HUES64 (cell line): ENCODE measurements around the gene SLC35D2.
A peak's percentile ranks its signal among the peaks of the same experiment; 100 is the strongest.

Experiments
- H3K27ac ChIP-seq: 2 replicates; pipeline ENCODE4 v1.7.0; 2013; ENCODE audit warnings: low read depth, low read length, inconsistent platforms
- H3K27me3 ChIP-seq: 2 replicates; pipeline ENCODE4 v1.6.1; 2013; ENCODE audit warnings: mild to moderate bottlenecking, low read length; ENCODE audit not compliant: insufficient read depth
- H3K36me3 ChIP-seq: 2 replicates; pipeline ENCODE4 v1.6.1; 2013; ENCODE audit warnings: mild to moderate bottlenecking, low read length; ENCODE audit not compliant: insufficient read depth
- H3K4me1 ChIP-seq: 2 replicates; pipeline ENCODE4 v1.6.1; 2013; ENCODE audit warnings: mild to moderate bottlenecking, low read length, moderate library complexity; ENCODE audit not compliant: insufficient read depth
- H3K4me3 ChIP-seq: 2 replicates; pipeline ENCODE4 v1.5.1; 2013; ENCODE audit warnings: mild to moderate bottlenecking, low read length, moderate library complexity
- H3K9ac ChIP-seq: 2 replicates; pipeline ENCODE4 v1.6.1; 2013; ENCODE audit warnings: mild to moderate bottlenecking, low read depth, low read length
- H3K9me3 ChIP-seq: 2 replicates; pipeline ENCODE4 v1.6.1; 2013; ENCODE audit warnings: low read depth, low read length; ENCODE audit not compliant: insufficient read depth
- WGBS: fragments of 150-250, 120-280 bp; methylation state at CpG from one replicate; pipeline ENCODE4 v1.1.7; 2013; ENCODE audit warnings: missing lambda C conversion rate; 5-methylcytosine and 5-hydroxymethylcytosine counted together

SLC35D2 gene

GRCh38 chr9:96417661-96418082 is 34.2 kb upstream of the SLC35D2 start:
- Histone ChIP-seq H3K27ac (peak overlapping the region; percentile 95), H3K9ac (peak overlapping the region; percentile 90), H3K36me3 (no peaks in the 10 kb centered on the region), H3K9me3 (no peaks in the 10 kb centered on the region), H3K4me3 (peak overlapping the region; percentile 71), H3K27me3 (no peaks in the 10 kb centered on the region), H3K4me1 (peaks cover 30% of the 10 kb centered on the region)
- WGBS = under 1% methylated on average over 62 of the region's 62 CpGs

GRCh38 chr9:96417051-96417586 is 33.6 kb upstream of the SLC35D2 start:
- under 1% methylated on average over 50 of the region's 50 CpGs for WGBS
- Histone ChIP-seq H3K4me3 (peak overlapping the region; percentile 71), H3K36me3 (no peaks in the 10 kb centered on the region), H3K27ac (peak overlapping the region; percentile 80; the same call in 1 of the 2 replicates), H3K9me3 (no peaks in the 10 kb centered on the region), H3K9ac (peak overlapping the region; percentile 79), H3K4me1 (peaks cover 35% of the 10 kb centered on the region), H3K27me3 (no peaks in the 10 kb centered on the region)

- Histone ChIP-seq H3K4me3 (no peak overlapping the region), H3K36me3 (peaks cover 15% of the 10 kb centered on the region; the same call in 1 of the 2 replicates), H3K4me1 (peaks cover 26% of the 10 kb centered on the region), H3K9me3 (no peaks in the 10 kb centered on the region), H3K9ac (no peak overlapping the region), H3K27ac (no peak overlapping the region), H3K27me3 (no peaks in the 10 kb centered on the region)
- 91% methylated on average over 7 of the region's 7 CpGs for WGBS
Observed at GRCh38 chr9:96413302-96414221, 30.1 kb upstream of the SLC35D2 start.

GRCh38 chr9:96412174-96412913 is 28.8 kb upstream of the SLC35D2 start:
- H3K27me3 ChIP-seq = no peaks in the 10 kb centered on the region
- no peak overlapping the region for H3K4me3 ChIP-seq
- H3K36me3 ChIP-seq = peaks cover 15% of the 10 kb centered on the region; the same call in 1 of the 2 replicates
- peaks cover 26% of the 10 kb centered on the region for H3K4me1 ChIP-seq
- 88% methylated on average over 8 of the region's 8 CpGs for WGBS
- no peak overlapping the region for H3K9ac ChIP-seq
- H3K9me3 ChIP-seq = no peaks in the 10 kb centered on the region
- peak overlapping the region; percentile 26; the same call in 1 of the 2 replicates for H3K27ac ChIP-seq

- Histone ChIP-seq H3K9me3 (no peaks in the 10 kb centered on the region), H3K36me3 (peaks cover 15% of the 10 kb centered on the region; the same call in 1 of the 2 replicates), H3K9ac (no peak overlapping the region), H3K4me3 (no peak overlapping the region), H3K27ac (no peak overlapping the region), H3K27me3 (no peaks in the 10 kb centered on the region), H3K4me1 (peaks cover 21% of the 10 kb centered on the region)
- WGBS = 97% methylated on average over 4 of the region's 5 CpGs
Observed at GRCh38 chr9:96411129-96411838, 27.8 kb upstream of the SLC35D2 start.

GRCh38 chr9:96408409-96409280 is 25.1 kb upstream of the SLC35D2 start:
- Histone ChIP-seq H3K9me3 (no peaks in the 10 kb centered on the region), H3K9ac (no peak overlapping the region), H3K27ac (no peak overlapping the region), H3K4me1 (peaks cover 19% of the 10 kb centered on the region), H3K36me3 (peaks cover 15% of the 10 kb centered on the region; the same call in 1 of the 2 replicates), H3K27me3 (no peaks in the 10 kb centered on the region), H3K4me3 (no peak overlapping the region)
- WGBS = 87% methylated on average over 8 of the region's 9 CpGs

GRCh38 chr9:96400132-96400910 is 16.8 kb upstream of the SLC35D2 start:
- peaks cover 12% of the 10 kb centered on the region for H3K36me3 ChIP-seq
- no peak overlapping the region for H3K9ac ChIP-seq
- H3K4me3 ChIP-seq = no peak overlapping the region
- peaks cover 8% of the 10 kb centered on the region; the same call in 1 of the 2 replicates for H3K9me3 ChIP-seq
- H3K27me3 ChIP-seq = no peaks in the 10 kb centered on the region
- no peak overlapping the region for H3K27ac ChIP-seq
- H3K4me1 ChIP-seq = peaks cover 19% of the 10 kb centered on the region

- H3K36me3 ChIP-seq = peaks cover 19% of the 10 kb centered on the region
- H3K27ac ChIP-seq = peak overlapping the region; percentile 72; the same call in 1 of the 2 replicates
- WGBS = 95% methylated on average over 3 of the region's 3 CpGs
- no peak overlapping the region for H3K9ac ChIP-seq
- peaks cover 29% of the 10 kb centered on the region for H3K4me1 ChIP-seq
- no peaks in the 10 kb centered on the region for H3K27me3 ChIP-seq
- H3K9me3 ChIP-seq = peaks cover 8% of the 10 kb centered on the region; the same call in 1 of the 2 replicates
- H3K4me3 ChIP-seq = no peak overlapping the region
Observed at GRCh38 chr9:96399325-96399633, 15.8 kb upstream of the SLC35D2 start.

GRCh38 chr9:96398582-96399324 is 15.2 kb upstream of the SLC35D2 start:
- Histone ChIP-seq H3K27me3 (no peaks in the 10 kb centered on the region), H3K27ac (peak overlapping the region; percentile 72; the same call in 1 of the 2 replicates), H3K4me3 (no peak overlapping the region), H3K9me3 (peaks cover 8% of the 10 kb centered on the region; the same call in 1 of the 2 replicates), H3K36me3 (peaks cover 25% of the 10 kb centered on the region), H3K9ac (no peak overlapping the region), H3K4me1 (peaks cover 33% of the 10 kb centered on the region)
- 85% methylated on average over 3 of the region's 3 CpGs for WGBS
